Caco-2 (cell line): Measurements from ENCODE around the gene PDK3. TPM values are rescaled to one million over a fixed set of nuclear protein-coding genes. Genes with fewer than 3 reads are reported as not detected.

Experiments
- BruUV-seq: library from RNA; stranded (reverse); fragments of 400-500 nt; replicated peaks from 2 replicates; lab custom pipeline; 2021; lab: Mats Ljungman, UMichigan
- CTCF ChIA-PET: fragments of 300-600 bp; sonication (Branson Sonifier 250); formaldehyde crosslinking; loops from one replicate; lab custom pipeline; 2022; ENCODE audit warnings: antibody characterized with exemption; lab: Charles Lee
- POLR2A ChIA-PET: fragments of 300-600 bp; sonication (Branson Sonifier 250); formaldehyde crosslinking; loops from one replicate; lab custom pipeline; 2022; ENCODE audit warnings: antibody characterized with exemption; lab: Charles Lee
- DNase-seq, 2 experiments: peaks; one replicate each; pipeline versions ENCODE4 v3.0.0 to v3.0.0-alpha.2; 2020 to 2022
- H3K27me3 ChIP-seq: replicated peaks from 2 replicates; pipeline ENCODE4 v1.6.0; 2011; ENCODE audit warnings: low read length; ENCODE audit not compliant: control insufficient read depth, insufficient read depth
- H3K36me3 ChIP-seq: 2 replicates; pipeline ENCODE4 v1.5.1; 2011; ENCODE audit warnings: low read length; ENCODE audit not compliant: control insufficient read depth, insufficient read depth
- H3K4me1 ChIP-seq: fragments of 250-450 bp; sonication (Bioruptor Pico); 2 replicates; pipeline ENCODE4 v1.5.1; 2020; ENCODE audit warnings: mild to moderate bottlenecking
- H3K4me3 ChIP-seq: 2 replicates; pipeline ENCODE4 v1.5.1; 2011; ENCODE audit warnings: low read depth, mild to moderate bottlenecking, control low read depth, low read length
- H3K9me3 ChIP-seq: fragments of 250-450 bp; sonication (Bioruptor Pico); 2 replicates; pipeline ENCODE4 v1.5.1; 2020; ENCODE audit warnings: mild to moderate bottlenecking, moderate library complexity
- H3K27ac Mint-ChIP-seq: one replicate; pipeline ENCODE4 v1.8.0; 2022; ENCODE audit warnings: mixed read lengths; ENCODE audit not compliant: unreplicated experiment
- H3K27me3 Mint-ChIP-seq: one replicate; pipeline ENCODE4 v1.8.0; 2022; ENCODE audit warnings: mixed read lengths; ENCODE audit not compliant: insufficient read depth, unreplicated experiment
- H3K36me3 Mint-ChIP-seq: one replicate; pipeline ENCODE4 v1.8.0; 2022; ENCODE audit warnings: mild to moderate bottlenecking, mixed read lengths; ENCODE audit not compliant: insufficient read depth, unreplicated experiment
- H3K4me1 Mint-ChIP-seq: one replicate; pipeline ENCODE4 v1.8.0; 2022; ENCODE audit warnings: low read depth, mixed read lengths; ENCODE audit not compliant: unreplicated experiment
- H3K4me3 Mint-ChIP-seq: one replicate; pipeline ENCODE4 v1.8.0; 2022; ENCODE audit warnings: mild to moderate bottlenecking, moderate library complexity, mixed read lengths; ENCODE audit not compliant: unreplicated experiment
- H3K9me3 Mint-ChIP-seq: one replicate; pipeline ENCODE4 v1.8.0; 2022; ENCODE audit warnings: mixed read lengths; ENCODE audit not compliant: unreplicated experiment
- CTCF ChIP-seq, 2 experiments: fragments of 200-600 bp in 1 of 2; IDR thresholded peaks; 1 replicate in 1 of 2; 2 replicates in 1 of 2; pipeline versions ENCODE4 v1.5.1 to v1.8.0; 2011 to 2022; ENCODE audit warnings: antibody characterized with exemption in 1 of 2, control low read depth in 1 of 2, inconsistent platforms in 1 of 2, low read depth in 1 of 2, low read length in 1 of 2, mild to moderate bottlenecking in 1 of 2, moderate library complexity in 1 of 2; ENCODE audit not compliant: insufficient read depth in 1 of 2, severe bottlenecking in 1 of 2, unreplicated experiment in 1 of 2
- intact Hi-C: fragments of 100-400 bp; cut with micrococcal nuclease; formaldehyde crosslinking; loops from one replicate; pipeline ENCODE4 v1.10.0; 2022; ENCODE audit not compliant: unreplicated experiment
- total RNA-seq: library from RNA; stranded (reverse); gene quantifications from 2 replicates; pipeline ENCODE4 v1.2.3, GENCODE V29; 2022

Gene PDK3
- total RNA-seq, 1 experiment from 2014 or later = 4.9 TPM

DNA sequence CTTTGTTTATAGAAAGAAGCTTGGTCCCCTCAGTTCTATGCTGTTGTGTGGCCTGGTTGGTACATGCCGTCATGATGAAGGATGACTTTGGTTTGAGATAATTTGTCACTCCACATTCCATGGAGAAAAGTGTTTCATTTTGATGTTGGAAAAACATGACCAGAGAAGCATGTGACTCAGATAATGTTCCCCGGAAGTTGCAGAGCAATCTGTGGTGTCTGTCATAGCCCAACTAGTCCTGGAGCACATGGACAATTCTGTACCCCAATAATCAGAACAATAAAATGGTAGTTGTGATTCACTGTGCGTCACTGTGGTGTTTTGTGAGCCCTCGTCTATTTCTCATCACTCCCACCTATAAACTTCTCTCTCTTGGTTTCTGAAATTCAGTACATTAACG lies 85.1 kb downstream of the PDK3 start:
- DNase-seq = no peak
- no peak overlapping the region for H3K4me3 Mint-ChIP-seq
- Histone ChIP-seq H3K36me3 (no peaks in the 10 kb centered on the region), H3K4me3 (no peak overlapping the region), H3K9me3 (no peaks in the 10 kb centered on the region), H3K4me1 (no peaks in the 10 kb centered on the region), H3K27me3 (no peaks in the 10 kb centered on the region)
- H3K27me3 Mint-ChIP-seq = no peaks in the 10 kb centered on the region
- no TSS peak for BruUV-seq
- no peaks in the 10 kb centered on the region for H3K4me1 Mint-ChIP-seq
- TF ChIP-seq CTCF (IDR thresholded peaks at IDR 0.05; ENCODE audit: insufficient read depth in 1 of 2, low read depth in 1 of 2, low read length in 1 of 2, severe bottlenecking in 1 of 2, unreplicated experiment in 1 of 2) = no peak
- intact Hi-C loops = no loop called here
- POLR2A ChIA-PET = no interaction called here
- CTCF ChIA-PET = no interaction called here
- no peaks in the 10 kb centered on the region for H3K36me3 Mint-ChIP-seq
- no peak overlapping the region for H3K27ac Mint-ChIP-seq
- H3K9me3 Mint-ChIP-seq = no peaks in the 10 kb centered on the region

DNA sequence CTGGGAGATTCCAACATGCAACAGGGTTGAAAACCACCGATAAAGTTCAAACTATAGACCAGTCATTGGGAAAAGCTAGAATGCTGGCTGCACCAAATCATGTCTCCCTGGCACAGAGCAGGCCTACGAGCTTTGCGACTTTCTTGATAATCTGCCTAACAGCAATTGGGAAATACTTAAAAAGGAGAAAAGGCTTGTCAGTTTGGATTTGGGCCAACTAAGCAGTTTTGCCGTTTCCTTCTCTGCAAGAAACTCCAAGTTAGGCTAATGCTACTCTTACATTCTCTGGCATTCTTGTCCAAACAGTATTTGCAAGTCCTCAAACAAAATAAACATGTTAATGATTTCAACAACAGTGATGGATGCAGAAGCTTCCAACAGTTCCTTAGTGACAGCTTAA lies 87.9 kb downstream of the PDK3 start:
- Mint-ChIP-seq H3K36me3 (no peaks in the 10 kb centered on the region), H3K27me3 (no peaks in the 10 kb centered on the region), H3K27ac (no peak overlapping the region), H3K4me1 (no peaks in the 10 kb centered on the region), H3K4me3 (no peak overlapping the region), H3K9me3 (no peaks in the 10 kb centered on the region)
- no peak overlapping the region for H3K4me3 ChIP-seq
- ChIA-PET CTCF (no interaction called here), POLR2A (no interaction called here)
- BruUV-seq = no TSS peak
- H3K27me3 ChIP-seq = no peaks in the 10 kb centered on the region
- no peaks in the 10 kb centered on the region for H3K36me3 ChIP-seq
- H3K9me3 ChIP-seq = no peaks in the 10 kb centered on the region
- no peak for TF ChIP-seq CTCF (IDR thresholded peaks at IDR 0.05; ENCODE audit: insufficient read depth in 1 of 2, low read depth in 1 of 2, low read length in 1 of 2, severe bottlenecking in 1 of 2, unreplicated experiment in 1 of 2)
- intact Hi-C loops = no loop called here
- no peak for DNase-seq
- H3K4me1 ChIP-seq = no peaks in the 10 kb centered on the region

GRCh38 chrX:24561121-24561520 lies 96.0 kb downstream of the PDK3 start:
- no peaks in the 10 kb centered on the region for H3K9me3 ChIP-seq
- no peak overlapping the region for H3K4me3 ChIP-seq
- H3K9me3 Mint-ChIP-seq = no peaks in the 10 kb centered on the region
- peaks cover 15% of the 10 kb centered on the region for H3K36me3 Mint-ChIP-seq
- intact Hi-C loops = no loop called here
- TF ChIP-seq CTCF (IDR thresholded peaks at IDR 0.05; ENCODE audit: insufficient read depth in 1 of 2, low read depth in 1 of 2, low read length in 1 of 2, severe bottlenecking in 1 of 2, unreplicated experiment in 1 of 2) = no peak
- BruUV-seq = TSS peak; percentile 12
- H3K27me3 Mint-ChIP-seq = no peaks in the 10 kb centered on the region
- no peak overlapping the region for H3K27ac Mint-ChIP-seq
- H3K4me1 Mint-ChIP-seq = no peaks in the 10 kb centered on the region
- no peak overlapping the region for H3K4me3 Mint-ChIP-seq
- no peaks in the 10 kb centered on the region for H3K27me3 ChIP-seq
- no peaks in the 10 kb centered on the region for H3K36me3 ChIP-seq
- ChIA-PET CTCF (no interaction called here), POLR2A (no interaction called here)
- H3K4me1 ChIP-seq = no peaks in the 10 kb centered on the region
- no peak for DNase-seq
